ENCODE measurements around the gene VCP. TPM values are rescaled to one million over a fixed set of nuclear protein-coding genes. Genes with fewer than 3 reads are reported as not detected.

VCP gene
- total RNA-seq, 1 experiment from 2014 or later: 170 TPM

GRCh38 chr9:35060548-35061207, 11.7 kb downstream of the VCP start:
- no TSS peak for BruUV-seq (replicated peaks)
- Histone ChIP-seq H3K4me1 (ENCODE audit: control insufficient read depth in 1 of 2, insufficient read depth in 2 of 2, low read length in 2 of 2) (no peaks in the 10 kb centered on the region), H3K9me2 (ENCODE audit: insufficient read depth) (no peaks in the 10 kb centered on the region), H3K9me3 (ENCODE audit: control insufficient read depth in 1 of 2, insufficient read depth in 1 of 2, low read depth in 1 of 2, low read length in 2 of 2) (no peaks in the 10 kb centered on the region), H2AFZ (ENCODE audit: low read depth, low read length, poor library complexity, severe bottlenecking) (no peak overlapping the region), H3K9ac (ENCODE audit: low read length) (no peak overlapping the region), H3K36me3 (ENCODE audit: control insufficient read depth in 1 of 2, insufficient read depth in 2 of 2, low read length in 2 of 2) (peaks cover 92 to 97% of the 10 kb centered on the region in 2 experiments), H3K4me3 (replicated peaks in 1 of 2; ENCODE audit: low read depth in 1 of 2, low read length in 2 of 2) (no peak overlapping the region), H3K27me3 (ENCODE audit: insufficient read depth, low read length) (no peaks in the 10 kb centered on the region), H3K79me2 (ENCODE audit: insufficient read depth, low read length) (peaks cover 66% of the 10 kb centered on the region), H3K4me2 (ENCODE audit: low read length) (no peak overlapping the region), H3K27ac (ENCODE audit: low read depth, low read length) (no peak overlapping the region), H4K20me1 (ENCODE audit: insufficient read depth) (no peaks in the 10 kb centered on the region; the same call in 1 of the 2 replicates)
- ChIA-PET POLR2A (no interaction called here), CTCF (no interaction called here), RAD21 (ENCODE audit: low non-redundant PET in 1 of 2, low total read pairs in 2 of 2, uncharacterized antibody in 2 of 2, unreplicated experiment in 2 of 2) (no interaction called here)
- TF ChIP-seq EGR1 (IDR thresholded peaks at IDR 0.05; ENCODE audit: low read depth): no peak
- TF ChIP-seq SIN3A (IDR thresholded peaks at IDR 0.05; ENCODE audit: low read depth): no peak
- TF ChIP-seq REST (IDR thresholded peaks at IDR 0.05; ENCODE audit: low read depth): no peak
- no peak for TF ChIP-seq YY1 (IDR thresholded peaks at IDR 0.05; ENCODE audit: extremely low read depth, insufficient replicate concordance, low read depth, low read length)
- TF ChIP-seq SP1 (IDR thresholded peaks at IDR 0.05; ENCODE audit: low read depth): no peak
- no peak for TF ChIP-seq TCF7L2 (IDR thresholded peaks at IDR 0.05; ENCODE audit: borderline replicate concordance, extremely low read depth, insufficient read depth, insufficient read length)
- intact Hi-C loops (cut with micrococcal nuclease): no loop called here
- DNase-seq (ENCODE audit: low read depth, low spot score) (no peak), ATAC-seq (no peak)
